GM12892 (cell line): ENCODE data around the gene SNRPB2.

ENCODE experiments used
- POLR2A ChIP-seq: IDR thresholded peaks from 2 replicates; pipeline ENCODE4 v1.6.1; 2011; ENCODE audit warnings: low read depth, low read length, control low read depth
- POLR2AphosphoS5 ChIP-seq: IDR thresholded peaks from 2 replicates; pipeline ENCODE4 v1.6.1; 2011; ENCODE audit warnings: low read depth, low read length, control low read depth
- TAF1 ChIP-seq: IDR thresholded peaks from 2 replicates; pipeline ENCODE4 v1.6.1; 2011; ENCODE audit warnings: low read depth, mild to moderate bottlenecking, control low read depth, low read length, borderline replicate concordance

GRCh38 chr20:16714751-16715150, 15.1 kb upstream of the SNRPB2 start:
- TF ChIP-seq POLR2A (no peak), TAF1 (no peak), POLR2AphosphoS5 (no peak)
